Forelimb muscle (tissue), 1 donor: ENCODE measurements around the gene RELB. TPM values are rescaled to one million over a fixed set of nuclear protein-coding genes. Genes with fewer than 3 reads are reported as not detected.

ENCODE experiments used
- DNase-seq: peaks from one replicate; pipeline ENCODE4 v3.0.0-alpha.2; 2013; ENCODE audit warnings: low read depth
- polyA plus RNA-seq: library from polyadenylated mRNA; unstranded; fragments of 120-200 nt; gene quantifications from one replicate; pipeline ENCODE4 v1.2.1, GENCODE V29; 2013; ENCODE audit not compliant: insufficient read length

RELB gene
- polyA plus RNA-seq, 1 donor = 4.8 TPM

GRCh38 chr19:45058622-45059159 is 57.4 kb downstream of the RELB start:
- DNase-seq = no peak

DNA sequence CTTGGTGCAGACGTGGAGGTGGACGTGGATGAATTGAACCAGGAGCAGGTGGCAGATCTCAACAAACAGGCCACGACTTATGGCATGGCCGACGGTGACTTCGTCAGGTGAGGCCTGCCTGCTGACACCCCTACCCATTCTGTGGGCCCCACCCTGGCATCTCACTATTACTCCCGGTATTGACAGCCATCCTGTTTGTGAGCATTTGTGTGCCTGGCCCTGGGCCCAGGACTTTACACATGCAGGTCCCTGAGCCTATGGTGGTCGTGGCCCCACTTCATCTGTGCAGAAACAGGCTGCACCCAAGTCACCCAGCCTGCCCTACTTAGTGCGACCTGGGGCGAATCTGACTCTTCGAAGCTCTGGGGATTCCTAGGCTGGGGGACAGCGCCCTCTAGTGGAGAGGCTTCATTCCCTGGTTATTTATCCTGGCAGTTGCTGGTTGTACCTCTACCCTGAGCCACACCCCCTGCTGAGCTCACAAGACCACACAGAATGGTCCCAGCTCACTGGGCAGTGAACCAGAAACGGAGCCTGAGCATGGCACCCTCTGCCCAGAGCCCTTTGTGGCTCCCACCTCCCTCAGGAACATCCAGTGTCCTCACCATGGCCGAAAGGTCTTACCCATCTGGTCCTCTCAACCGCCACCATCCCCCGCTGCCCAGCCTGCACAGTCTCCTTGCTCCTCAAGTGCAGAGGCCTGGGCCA is 58.1 kb downstream of the RELB start:
- no peak for DNase-seq

DNA sequence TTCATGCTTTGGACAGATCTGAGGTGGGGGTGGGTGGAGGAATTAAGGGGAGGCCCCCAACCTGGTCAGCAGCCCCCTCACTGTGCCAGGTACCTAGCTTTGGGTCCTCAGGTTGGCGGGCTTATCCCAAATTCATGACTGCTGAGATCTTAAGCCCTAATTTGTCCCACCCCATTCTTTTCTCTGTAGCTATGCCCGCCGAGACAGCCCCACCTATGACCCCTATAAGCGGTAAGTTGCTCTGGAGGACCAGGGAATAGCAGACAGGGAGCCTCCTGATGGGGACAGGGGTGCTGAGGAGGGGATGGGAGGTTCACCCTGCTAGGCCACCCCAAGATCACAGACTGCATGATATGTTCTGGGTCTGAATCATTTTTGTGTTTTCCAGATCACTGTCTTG is 60.7 kb downstream of the RELB start:
- no peak for DNase-seq

DNA sequence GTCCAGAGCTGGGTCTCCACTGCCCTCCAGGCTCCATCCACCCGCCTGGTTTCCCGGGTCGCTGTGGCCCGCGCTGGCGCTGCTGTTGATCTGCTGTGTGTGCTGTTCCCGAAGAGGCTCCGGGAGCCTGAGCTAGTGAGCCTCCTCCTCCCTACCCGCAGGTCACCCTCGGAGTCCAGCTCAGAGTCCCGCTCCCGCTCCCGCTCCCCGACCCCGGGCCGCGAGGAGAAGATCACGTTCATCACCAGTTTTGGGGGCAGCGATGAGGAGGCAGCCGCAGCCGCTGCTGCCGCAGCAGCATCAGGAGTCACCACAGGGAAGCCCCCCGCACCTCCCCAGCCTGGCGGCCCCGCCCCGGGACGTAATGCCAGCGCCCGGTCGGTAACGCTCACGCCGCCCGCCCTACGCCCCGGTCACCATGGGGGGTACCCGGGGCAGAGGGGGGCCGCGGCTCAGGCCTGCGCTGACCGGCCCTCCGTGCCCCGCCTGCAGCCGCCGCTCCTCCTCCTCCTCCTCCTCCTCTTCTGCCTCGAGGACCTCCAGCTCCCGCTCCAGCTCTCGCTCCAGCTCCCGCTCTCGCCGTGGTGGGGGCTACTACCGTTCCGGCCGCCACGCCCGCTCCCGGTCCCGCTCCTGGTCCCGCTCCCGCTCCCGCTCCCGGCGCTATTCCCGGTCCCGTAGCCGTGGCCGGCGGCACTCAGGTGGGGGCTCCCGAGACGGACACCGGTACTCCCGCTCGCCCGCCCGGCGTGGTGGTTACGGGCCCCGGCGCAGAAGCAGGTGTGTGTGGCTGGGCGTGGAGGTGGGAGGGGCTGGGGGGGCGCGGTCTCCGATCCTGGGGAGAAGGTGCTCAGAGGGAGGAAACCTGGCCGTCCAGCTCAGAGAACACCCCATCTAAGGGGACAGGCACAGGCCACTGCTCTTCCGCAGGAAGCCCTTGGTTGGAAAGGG is 62.9 kb downstream of the RELB start:
- no peak for DNase-seq

DNA sequence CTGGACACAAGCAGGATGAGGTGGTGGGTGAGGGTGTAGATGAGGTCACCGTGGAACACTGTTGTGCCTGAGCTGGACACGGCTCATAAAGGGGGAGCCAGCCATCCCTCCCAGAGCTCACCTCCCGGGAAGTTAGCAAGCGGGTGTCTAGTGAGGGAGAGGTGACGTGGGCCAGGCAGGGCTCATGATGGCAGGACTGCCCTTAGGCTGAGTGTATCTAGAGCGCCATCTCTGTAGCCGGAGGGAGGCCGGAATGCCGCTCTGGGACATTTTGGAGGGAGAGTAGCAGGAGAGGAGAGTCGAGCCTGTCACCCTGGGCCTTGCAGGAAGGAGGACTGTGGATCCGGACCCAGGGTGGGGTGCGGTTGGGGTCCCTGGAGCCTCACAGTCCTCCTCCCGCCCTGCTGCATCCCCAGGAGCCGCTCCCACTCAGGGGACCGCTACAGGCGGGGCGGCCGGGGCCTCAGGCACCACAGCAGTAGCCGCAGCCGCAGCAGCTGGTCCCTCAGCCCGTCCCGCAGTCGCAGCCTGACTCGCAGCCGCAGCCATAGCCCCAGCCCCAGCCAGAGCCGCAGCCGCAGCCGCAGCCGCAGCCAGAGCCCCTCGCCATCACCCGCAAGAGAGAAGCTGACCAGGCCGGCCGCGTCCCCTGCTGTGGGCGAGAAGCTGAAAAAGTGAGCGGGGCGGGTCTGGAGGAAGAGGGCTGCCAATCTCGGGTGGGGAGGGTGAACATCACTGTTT is 65.8 kb downstream of the RELB start:
- DNase-seq = no peak

DNA sequence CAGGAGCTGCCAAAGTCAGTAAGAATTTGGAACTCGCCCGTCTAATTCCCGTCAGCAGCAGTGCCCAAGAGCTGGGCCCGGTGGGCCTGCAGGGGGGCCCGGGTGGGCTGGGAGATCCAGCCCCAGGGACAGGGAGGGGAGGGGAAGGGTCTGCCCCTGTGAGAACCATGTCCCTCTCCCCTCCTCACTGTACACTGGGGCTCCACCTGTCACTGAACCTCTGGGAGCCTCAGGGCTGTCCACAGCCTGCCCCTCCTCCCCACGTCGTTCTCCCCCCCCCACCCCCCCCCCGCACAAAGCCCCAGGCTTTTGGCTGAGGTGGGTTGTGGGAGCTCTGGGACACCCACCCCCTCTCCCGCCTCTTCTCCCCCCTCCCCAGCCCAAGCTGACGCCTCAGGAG is 66.8 kb downstream of the RELB start:
- DNase-seq = no peak

DNA sequence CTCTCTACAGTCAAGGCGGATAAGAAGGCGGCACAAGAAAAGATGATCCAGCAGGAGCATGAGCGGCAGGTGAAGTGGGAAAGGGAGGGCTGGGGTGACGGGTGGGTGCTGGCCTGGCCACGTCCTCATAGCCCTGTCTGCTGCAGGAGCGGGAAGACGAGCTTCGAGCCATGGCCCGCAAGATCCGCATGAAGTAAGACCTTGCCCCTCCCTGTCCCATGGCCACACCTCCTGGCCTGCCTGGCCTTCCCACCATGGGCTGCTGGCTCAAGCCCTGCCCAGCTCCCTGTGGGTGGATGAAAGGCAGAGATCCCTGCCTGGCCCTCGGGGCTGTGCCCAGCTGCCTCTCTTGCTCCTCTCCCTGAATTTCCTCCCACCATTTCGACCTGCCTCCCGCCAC is 67.8 kb downstream of the RELB start:
- no peak for DNase-seq

GRCh38 chr19:45070214-45070613 is 69.0 kb downstream of the RELB start:
- DNase-seq = no peak

DNA sequence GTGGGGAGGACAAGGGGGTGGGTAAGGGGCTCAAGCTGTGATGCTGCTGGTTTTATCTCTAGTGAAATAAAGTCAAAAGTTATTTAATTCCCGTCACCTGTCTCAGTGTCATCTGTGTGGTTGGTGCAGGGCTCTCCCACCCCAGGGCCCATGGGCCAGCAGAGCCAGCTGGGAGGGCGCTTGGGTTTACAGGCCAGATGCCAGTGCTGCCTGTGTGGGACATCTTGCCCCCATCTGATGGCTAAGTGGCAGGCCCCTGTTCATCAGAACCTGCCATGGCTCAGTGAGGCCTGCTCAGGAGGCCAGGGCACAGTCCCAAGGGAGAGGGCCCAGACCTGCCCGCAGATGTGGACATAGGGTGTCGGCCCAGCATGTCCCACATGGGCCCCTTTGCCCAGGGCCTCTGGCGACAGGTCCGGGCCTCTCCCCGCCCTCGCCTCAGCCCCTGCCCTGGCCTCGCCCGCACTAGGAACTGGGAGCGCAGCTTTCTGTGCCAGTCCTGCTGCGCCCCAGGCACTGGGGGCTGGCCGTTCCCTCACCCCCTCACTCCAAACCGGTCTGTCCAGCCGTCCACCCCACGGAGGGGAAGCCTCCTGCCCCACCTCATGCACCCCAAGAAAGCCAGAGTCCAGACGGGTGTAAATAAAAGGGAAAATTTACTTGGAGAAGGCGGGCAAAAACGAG is 69.7 kb downstream of the RELB start:
- DNase-seq = no peak

- no peak for DNase-seq
Measured at GRCh38 chr19:45071545-45071938, 70.3 kb downstream of the RELB start.

DNA sequence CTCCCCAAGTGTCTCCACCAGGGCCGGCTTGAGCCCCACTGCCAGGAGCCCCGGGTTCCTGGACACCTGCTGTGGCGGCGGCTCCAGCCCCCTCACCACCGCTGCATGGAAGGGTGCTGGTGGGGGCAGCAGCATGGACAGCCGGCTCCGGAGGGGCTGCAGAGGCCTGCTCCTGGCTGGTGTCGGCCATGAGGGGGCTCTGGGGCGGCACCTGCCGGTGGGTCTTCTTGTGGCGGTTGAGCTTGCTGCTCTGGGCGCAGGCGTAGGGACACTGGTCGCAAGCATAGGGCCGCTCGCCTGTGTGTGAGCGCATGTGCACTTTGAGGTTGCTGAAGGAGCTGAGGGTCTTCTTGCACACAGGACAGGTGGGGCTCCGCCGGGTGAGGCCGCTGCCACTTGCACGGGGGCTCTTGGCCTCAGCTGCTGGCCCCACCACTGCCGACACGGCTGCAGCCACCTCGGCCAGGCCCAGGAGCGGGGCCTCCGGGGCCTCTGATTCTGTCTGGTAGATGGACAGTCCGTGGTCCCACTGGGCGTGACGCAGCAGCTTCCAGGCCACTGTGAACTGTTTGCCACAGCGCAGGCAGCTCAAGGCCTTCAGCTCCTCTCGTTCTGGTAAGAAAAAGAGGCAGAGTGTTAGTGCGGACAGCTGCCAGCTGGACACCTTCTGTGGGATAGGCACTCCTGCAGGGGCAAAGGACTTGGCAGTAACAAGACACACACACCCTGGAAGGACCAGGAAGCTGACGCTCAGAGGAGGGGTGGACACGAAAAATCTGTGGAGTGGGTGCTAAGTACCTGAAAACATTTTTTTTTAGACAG is 70.9 kb downstream of the RELB start:
- DNase-seq = no peak

DNA sequence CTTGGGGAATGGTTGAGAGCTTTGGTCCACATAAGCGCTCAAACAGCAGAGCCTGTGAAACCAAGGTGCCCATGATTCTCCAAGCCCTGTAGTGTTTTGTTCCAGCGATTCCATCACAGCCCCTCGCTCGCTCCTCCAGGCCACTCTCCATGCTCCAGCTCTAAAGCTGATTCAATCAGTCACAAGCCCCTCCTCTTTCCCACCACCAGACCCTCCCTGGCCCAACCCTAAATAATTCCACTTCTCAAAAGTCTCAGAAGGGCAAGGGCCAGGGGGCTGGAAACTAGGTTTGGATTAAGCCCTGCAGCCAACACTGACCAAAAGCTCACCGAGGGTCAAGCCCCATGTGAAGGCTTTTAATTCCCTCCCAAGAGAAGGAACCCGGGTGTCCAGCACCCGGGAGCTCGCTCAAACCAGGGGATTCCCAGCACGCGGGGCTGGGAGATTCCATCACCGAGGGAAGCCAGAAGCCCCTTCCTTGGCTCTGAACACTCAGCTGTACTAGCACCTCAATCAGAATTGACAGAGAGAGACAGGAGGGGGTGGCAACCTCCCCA is 73.6 kb downstream of the RELB start:
- DNase-seq = no peak

DNA sequence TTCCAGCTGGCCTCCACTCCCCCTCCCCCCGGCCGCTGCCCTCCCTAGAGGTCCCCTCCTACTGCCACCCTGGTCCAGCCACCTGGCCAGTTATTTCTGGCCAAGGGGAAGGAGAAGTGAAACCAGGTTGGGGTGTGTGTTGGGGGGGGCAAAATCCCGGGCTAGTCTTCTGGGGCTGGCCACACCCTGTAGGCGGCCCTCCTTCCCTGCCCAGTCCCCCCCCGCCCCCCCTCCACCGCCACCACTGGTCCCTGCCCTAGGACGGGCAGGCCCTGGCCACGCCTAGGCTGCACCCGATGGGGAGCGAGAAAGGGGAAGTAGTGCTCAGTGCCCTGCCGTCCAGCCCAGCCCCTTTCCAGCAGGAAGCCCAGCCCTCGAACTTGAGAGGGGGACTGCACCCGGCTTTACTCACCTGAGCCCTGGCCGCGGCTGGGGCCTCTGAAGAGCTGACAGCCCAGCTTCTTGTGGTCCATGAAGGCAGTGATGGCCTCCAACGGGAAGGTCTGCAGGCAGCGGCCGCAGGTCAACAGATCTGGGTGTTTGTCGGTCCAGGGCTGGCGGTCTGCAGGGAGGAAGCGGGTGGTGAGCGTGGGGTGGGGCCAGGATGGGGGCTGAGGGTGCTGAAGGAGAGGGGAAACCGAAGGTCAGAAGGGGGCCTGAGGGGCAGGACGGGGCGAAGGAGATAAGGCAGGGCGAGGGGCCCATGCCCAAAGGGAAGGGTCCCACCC is 74.2 kb downstream of the RELB start:
- DNase-seq = no peak

DNA sequence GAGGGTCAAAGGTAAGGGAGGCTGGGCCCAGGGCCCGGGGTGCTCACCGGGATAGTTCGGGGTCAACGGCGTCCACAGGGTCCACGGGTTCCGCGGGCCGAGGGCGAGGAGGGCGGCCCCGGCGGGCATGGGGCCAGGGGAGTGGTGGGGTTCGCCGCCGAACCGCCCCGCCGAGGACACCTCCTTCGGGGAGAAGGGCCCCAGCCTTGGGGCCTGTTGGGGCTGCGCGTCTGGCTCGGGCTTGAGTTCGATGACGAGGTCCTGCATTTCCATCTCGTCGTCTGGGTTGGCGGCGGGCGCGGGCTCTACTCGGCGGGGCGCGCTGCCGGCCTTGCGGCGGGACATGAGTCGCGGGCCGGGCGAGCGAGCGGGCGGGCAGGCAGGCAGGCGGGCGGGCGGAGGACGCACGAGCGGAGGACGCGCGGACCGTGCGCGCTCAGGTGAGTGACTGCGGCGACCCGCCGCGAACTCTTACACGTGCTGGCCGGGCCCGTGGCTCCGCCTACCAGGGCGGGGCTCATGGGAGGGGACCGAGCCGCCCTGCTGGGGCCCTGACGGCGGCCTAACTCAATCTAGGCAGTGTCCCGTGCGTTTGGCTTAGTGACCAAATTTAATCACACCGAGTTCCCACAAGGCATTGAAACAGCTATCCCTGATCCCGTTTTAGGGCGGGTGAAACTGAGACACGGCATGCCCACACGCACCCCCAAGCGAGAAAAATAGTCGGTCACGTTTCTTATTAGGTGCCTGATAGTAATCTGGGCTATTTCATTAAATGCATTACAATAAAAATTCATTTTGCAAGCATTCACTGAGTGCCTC is 75.0 kb downstream of the RELB start, which contains the start of gene ZNF296:
Gene ZNF296, minus strand, starts transcription at position 450 of the 822 bp plus-strand sequence. Its CDS starts 105 bp downstream, at position 345.
- no peak for DNase-seq

DNA sequence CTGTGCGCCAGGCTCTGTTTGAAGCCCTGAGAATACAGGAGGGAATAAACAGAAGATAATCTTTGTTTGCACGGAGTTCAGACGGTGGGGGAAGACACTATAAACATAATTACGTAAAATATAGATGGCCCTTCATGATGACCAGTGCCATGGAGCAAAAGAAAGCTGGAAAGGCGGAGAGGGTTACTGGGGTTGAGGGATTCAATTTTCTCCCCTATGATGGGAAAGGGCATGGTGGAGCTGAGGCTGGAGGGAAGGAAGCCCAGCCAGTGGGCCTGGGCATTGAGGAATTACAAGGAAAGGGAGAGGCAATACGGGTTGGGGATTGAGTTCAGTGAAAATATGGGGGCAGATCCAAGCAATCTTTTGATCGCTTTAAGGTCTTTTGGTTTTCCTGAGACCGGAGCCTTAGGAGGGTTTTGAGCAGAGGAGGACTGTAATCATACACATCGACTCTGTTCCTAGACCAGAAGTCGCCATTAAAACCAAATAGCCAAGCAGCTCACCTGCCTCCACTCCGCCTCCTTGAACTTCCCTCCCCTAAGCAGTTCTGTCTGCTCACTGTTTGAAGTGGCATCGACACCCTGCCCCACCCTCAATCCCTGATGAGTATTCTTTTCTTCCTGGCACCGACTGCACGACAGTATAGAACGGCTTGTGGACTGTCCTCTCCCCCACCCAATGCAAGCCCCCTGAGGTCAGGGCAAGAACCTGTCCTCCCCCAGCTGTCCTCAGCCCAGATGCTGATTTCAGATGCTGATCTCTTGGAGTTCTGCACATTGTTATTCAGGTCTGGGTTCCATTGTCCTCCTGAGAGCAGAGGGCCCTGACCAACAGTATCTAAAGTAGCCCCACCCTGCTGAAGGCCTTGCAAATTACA is 75.8 kb downstream of the RELB start:
- no peak for DNase-seq

DNA sequence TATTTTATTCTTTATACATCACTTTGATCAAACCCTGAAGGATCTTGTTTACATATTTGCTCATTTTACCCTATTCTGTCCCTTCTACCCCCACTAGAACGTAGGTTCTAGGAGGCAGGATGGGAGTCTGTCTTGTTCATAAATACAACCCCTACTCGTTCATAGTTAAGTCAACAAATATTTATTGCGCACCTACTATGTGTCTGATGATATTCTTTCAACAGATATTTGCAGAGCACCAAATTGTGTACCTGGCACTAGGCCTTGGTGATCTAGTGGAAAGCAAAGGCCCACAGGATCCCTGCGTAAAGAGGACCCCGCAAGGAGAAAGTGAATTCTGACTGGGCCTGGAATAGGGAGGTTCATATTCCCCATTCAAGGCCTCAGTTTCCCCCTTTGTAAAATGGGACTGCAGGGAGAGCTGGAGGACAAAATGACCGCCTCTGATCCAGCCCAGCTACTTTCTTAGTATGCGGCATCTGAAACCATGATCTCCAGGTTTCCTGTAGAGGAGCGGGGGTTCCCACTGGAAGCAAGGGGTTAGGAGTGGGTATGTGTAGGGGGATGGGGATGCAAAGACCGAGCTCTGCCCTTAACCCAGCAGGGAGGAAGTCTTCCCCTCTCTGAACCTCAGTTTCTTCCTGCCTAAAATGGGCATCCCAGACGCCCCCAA is 77.3 kb downstream of the RELB start:
- no peak for DNase-seq
